HS-27A (cell line): ENCODE measurements around the gene RABEP1.
A peak's percentile ranks its signal among the peaks of the same experiment; 100 is the strongest.

Experiments
- DNase-seq: peaks from one replicate; pipeline ENCODE4 v3.0.0-alpha.2; 2012; ENCODE audit warnings: low read depth, missing footprints

RABEP1 gene

DNA sequence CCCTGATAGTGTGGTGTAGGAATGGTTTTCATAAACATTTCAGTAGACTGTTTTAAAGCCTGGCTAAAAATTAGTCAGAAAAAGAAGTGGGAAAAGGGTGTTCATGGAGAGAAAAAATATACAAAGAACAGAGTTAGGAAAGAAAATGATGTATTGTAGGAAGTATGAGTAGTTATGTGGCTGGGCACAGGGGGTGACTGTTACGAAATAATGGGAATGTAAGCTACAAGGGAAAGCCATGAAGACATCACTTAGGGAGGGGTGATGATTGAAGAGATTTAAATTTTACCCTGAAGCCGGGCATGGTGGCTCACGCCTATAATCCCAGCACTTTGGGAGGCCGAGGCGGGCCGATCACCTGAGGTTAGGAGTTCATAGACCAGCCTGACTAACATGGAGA, 82.1 kb downstream of the RABEP1 start:
- no peak for DNase-seq

DNA sequence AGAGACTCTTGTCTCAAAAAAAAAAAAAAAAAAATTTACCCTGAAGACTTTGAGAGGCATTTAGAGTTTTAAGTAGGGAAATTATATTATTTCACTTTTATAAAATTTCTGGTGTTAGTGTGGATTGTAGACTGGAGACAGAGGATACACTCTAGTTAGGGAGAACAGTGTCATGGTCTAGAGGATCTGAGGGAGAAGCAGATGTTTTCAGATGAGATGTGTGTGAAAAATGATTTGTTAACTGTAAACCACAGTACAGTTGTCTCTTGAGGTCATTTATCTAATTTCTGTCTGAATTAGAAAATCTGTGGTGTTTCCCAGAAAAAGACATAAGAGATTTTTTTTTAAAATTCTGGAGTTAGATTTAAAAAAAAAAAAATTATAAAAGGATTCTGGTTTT, 82.6 kb downstream of the RABEP1 start:
- no peak for DNase-seq

GRCh38 chr17:5365831-5366230, 83.7 kb downstream of the RABEP1 start:
- DNase-seq, result no peak

GRCh38 chr17:5370411-5370810, 88.3 kb downstream of the RABEP1 start:
- no peak for DNase-seq

GRCh38 chr17:5373112-5373511, 91.0 kb downstream of the RABEP1 start:
- DNase-seq, result no peak

DNA sequence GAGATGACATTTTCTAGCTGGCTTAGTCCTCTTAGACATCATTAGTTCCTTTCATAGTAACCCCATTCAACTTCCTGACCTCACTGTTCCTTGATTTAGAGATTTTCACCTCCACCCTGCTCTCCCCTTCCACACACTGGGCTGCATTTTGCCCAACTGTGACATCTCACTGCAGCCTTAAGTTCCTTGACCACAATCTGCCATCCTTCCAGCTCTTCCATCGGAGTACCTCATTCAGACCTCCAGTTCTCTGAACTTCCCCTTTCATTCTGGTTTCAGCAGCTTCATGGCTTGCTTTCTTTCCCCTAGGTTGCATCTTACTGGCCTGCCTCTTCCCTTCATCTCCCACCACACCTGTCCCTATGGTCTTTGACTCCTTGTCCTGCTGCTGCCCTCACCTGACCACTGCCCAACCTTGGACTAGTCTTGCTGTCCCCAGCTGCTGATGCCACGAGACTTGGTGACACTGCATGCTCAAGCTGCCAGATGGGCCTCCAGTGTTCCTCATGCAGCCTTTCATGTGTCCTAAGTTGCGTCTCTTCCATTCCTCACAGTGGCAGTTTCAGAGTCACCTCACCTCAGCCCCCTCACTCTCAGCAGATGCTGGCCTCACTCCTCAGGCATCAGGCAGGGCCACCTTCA, 96.6 kb downstream of the RABEP1 start:
- no peak for DNase-seq

DNA sequence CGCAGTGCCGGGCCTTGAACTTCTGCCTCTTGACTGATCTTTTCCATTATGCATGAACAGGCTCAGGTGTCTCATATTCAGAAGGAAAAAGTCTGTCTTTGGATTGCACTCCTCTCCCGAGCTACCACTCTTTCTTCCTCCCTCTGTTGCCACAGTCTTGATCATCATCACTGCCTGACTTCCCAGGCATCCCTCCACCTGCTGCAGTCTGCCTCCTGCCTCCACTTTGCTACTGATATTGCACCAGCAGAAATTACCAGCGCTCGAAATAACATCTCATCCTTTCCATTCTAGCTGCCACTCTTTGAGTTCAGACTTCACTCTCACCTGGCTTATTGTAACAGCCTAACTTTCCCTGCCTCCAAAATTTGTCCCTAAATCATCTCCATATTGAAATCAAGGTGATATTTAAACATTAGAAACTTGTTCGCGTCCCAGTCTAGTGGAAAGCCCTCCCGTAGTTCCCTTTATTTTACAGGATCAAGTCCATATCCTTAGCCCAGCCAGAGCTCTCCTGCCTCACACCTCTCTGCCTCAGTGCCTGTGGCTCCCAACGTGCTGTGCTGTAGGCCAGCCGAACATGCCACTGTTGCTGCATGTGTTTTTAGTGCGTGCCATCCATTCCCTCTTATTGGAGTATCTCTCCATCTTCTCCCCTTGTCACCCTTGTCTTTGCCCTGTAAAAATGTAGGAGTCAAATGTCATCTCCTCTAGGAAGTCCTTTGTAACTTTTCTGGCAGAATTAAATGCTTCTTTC, 97.4 kb downstream of the RABEP1 start:
- DNase-seq, result no peak

GRCh38 chr17:5380491-5381135, 98.5 kb downstream of the RABEP1 start:
- DNase-seq, result no peak

- no peak for DNase-seq
Observed at GRCh38 chr17:5381542-5381941, 99.5 kb downstream of the RABEP1 start.

DNA sequence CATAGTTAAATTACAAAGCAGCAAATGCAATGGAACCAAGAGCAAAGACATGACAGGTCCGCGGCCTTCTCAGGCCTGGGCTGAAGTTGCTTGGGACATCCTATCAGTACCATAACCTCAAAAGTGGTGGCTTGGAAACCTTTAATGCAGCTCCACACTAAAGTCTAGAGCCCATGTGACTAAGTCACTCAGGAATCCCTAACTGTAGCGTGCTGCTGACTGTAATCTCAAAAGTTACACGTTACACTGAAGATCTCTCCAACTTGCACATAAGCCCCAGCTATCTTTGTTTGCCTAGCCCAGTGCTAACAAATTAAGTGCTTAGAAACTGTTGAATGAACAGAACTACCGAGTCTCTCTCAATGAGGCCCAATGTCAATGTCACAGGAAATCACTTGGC, 109.6 kb downstream of the RABEP1 start:
- DNase-seq, result no peak

GRCh38 chr17:5396612-5397011, 114.5 kb downstream of the RABEP1 start:
- no peak for DNase-seq

DNA sequence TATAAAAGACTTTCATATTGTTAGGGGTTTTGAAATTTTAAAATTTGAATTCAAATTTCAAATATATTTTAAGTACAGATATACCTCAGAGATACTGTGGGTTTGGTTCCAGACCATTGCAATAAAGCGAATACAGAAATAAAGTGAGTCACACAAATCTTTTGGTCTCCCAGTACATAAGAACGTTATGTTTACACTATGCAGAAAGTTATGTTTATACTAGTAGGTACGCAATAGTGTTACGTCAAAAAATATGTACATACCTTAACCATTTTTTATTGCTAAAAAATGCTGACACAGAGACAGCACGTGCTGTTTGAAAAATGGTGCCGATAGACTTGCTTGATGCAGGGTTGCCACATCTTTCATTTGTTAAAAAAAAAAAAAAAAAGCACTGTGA, 117.7 kb downstream of the RABEP1 start:
- no peak for DNase-seq

GRCh38 chr17:5405400-5405799, 123.3 kb downstream of the RABEP1 start:
- DNase-seq, result no peak

DNA sequence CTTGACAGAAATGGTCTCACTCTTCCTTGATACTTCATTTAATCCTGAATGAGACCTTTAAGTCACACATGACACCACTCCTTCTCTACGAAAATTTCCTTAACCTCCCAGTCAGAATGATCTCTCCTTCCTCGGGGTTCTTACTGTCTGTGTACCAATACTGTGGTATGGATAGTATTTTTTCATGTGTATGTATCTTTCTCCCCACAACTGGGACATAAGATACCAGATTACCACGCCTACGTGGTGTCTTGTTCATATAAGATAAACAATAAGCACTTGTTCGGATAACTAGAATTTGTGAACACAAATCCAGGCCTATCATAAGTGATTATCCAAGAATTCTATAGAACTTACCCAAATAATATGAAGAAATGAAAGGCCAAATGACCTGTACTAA, 126.1 kb downstream of the RABEP1 start:
- no peak for DNase-seq

DNA sequence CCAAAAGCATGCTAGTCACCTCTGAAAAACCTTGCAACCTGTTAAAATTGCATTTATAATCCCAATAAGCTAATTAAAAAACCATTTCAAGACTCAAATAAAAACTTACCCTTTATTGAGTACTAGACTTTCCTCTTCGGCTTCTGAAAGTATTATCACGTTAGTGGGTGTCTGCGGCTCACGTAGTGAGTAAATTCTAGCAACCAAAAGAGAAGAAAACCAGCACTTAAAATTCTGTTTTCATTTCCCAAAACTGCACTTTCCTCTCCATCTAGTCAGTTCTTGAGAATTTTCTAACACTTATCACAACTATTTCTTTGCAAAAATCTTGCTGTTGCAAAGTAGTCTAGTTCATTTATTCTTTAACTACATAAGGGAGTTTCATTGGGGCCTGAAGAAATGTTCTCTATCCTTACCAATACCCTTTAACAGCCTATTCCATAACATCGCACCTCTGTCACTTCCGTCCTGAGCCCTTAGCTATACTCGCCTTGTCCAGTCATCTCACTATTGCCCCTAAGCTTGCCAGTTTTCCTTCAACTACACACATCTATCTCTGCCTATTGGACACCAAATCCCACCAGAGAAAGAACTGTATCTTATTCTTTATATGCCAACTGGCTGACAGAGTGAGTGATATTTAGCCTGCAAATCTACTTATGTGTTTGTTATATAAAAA, 128.6 kb downstream of the RABEP1 start:
- no peak for DNase-seq

DNA sequence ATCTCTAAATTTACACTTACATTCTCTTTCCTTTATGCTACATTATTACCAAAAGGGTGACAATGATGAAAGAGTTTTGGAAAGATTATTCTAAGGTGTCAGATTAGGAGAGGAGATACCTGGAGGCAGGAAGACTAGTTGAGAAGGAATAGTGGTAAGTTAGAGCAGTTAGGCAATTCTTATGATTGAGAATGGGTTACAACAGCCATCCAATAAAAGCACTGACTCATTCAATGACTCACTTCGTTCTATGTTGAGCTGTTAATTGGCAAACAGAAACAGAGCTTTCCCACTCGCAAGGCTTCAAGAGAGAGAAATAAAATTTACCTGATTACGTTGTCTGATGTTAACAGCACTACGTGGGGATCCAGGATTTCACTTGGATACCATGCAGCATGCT, 131.6 kb downstream of the RABEP1 start:
- DNase-seq, result peak; percentile 29

DNA sequence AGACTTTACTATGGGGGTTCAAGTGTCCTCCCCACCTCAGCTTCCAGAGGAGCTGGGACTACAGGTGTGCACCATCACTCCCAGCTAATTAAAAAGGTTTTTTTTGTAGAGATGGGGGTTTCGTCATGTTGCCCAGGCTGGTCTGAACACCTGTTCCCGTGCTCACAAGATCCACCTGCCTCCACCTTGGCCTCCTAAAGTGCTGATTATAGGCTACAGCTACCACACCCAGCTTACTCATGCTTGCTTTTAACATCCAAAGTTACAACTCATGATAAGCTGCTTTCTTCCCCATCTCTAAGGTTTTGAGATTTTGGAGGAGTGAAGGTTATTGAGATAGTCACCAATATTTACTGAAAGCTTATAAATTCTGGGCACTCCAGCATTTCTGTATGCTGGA, 134.8 kb downstream of the RABEP1 start:
- no peak for DNase-seq

- no peak for DNase-seq
Observed at GRCh38 chr17:5418858-5419355, 136.8 kb downstream of the RABEP1 start.

DNA sequence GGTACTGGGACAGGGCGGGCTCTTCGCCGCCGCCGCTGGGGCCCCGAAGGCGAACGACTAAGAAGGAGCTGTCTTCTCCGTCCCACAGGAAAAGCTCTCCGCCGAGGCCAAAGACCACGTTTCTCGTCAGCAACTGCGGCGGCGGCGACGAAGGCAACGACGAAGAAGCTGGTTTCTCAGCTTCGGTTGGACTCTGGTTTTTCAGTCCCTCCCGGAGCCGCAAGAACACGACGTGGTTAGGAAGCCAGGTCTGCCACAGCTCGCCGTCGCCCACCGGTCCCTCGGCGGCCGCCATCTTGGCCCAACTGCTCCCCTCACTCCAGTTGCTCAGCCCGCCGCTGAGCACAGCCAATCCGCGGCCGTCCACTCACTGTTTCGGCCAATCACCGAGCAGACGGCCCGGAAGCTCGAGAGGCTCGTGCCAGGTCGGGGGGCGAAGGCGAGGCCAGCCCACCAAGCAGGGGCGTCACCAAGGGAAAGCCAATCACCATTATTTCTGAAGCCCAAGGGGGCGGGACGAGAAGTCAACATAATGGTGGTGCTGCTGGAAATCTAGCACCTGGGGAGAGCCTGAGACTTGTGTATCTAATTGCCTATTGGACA, 137.4 kb downstream of the RABEP1 start, which contains the start of gene NUP88:
NUP88 (minus strand) TSS at position 307 of the 603 bp plus-strand sequence; CDS start at position 295, 12 bp downstream.
- DNase-seq, result peak; percentile 80

DNA sequence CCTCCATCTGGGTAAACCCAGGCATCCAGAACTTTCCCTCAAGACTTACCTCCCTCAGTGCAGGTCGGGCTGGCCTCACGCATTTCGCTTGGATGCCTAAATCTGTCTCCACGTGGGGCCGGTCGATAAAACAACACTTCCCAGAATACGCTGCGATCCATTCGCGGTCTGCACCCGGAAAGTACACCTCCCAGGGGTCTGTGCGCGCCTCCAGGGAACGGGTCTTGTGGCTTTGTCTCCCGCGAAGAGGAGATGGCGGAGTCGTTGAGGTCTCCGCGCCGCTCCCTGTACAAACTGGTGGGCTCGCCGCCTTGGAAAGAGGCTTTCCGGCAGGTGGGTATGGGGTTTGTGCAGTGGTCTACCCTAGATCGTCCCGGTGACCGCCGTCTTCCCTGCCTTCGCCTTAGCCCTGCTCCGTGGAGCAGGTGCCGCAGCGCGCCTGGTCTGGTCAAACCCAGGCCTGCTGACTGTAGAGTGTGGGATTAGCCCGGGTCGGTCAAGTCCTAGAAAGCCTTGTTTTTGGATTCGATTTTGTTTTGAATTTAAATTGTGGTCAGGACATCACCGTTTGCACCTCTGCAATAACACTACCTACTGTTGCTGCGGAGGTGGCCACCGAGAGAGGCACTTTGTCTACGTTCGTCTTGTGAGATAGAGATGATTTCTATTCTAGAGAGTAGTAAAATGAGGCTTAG, 138.0 kb downstream of the RABEP1 start, which contains the start of gene RPAIN:
RPAIN (plus strand) TSS at position 224 of the 695 bp plus-strand sequence; CDS start at position 253, 29 bp downstream.
- no peak for DNase-seq

GRCh38 chr17:5422505-5422904, 140.4 kb downstream of the RABEP1 start:
- DNase-seq, result no peak
